ENCODE results near the gene SMAD6.

DNA sequence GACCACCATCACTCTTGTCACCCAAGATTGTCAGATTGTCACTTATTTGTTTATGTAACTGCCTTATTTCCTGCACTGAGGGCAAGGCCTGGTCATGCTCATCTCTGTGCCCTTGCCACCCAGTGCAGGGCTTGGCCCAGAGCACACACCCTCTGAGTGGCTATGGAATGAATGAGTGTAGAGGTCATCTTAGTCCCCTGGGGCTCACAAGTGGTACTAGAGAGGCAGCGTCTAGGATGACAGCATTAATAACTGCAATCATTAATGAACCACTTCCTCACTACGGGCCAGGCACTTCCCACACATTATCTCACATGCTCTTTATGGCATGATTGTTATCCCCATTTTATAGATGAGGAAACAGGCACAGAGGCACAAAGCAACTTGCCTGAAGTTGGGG is 117.0 kb downstream of the SMAD6 start:
- TF ChIP-seq EZH2 (optimal IDR thresholded peaks at IDR 0.05; ENCODE audit: low read depth, low read length): no peak
- TF ChIP-seq, protein P1, sequence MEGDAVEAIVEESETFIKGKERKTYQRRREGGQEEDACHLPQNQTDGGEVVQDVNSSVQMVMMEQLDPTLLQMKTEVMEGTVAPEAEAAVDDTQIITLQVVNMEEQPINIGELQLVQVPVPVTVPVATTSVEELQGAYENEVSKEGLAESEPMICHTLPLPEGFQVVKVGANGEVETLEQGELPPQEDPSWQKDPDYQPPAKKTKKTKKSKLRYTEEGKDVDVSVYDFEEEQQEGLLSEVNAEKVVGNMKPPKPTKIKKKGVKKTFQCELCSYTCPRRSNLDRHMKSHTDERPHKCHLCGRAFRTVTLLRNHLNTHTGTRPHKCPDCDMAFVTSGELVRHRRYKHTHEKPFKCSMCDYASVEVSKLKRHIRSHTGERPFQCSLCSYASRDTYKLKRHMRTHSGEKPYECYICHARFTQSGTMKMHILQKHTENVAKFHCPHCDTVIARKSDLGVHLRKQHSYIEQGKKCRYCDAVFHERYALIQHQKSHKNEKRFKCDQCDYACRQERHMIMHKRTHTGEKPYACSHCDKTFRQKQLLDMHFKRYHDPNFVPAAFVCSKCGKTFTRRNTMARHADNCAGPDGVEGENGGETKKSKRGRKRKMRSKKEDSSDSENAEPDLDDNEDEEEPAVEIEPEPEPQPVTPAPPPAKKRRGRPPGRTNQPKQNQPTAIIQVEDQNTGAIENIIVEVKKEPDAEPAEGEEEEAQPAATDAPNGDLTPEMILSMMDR (IDR thresholded peaks at IDR 0.05; ENCODE audit: low read length): no peak

Measured in MM.1S (cell line).